CD8-positive, alpha-beta memory T cell (primary cell): Measurements from ENCODE around the gene CENPO. TPM values are rescaled to one million over a fixed set of nuclear protein-coding genes. Genes with fewer than 3 reads are reported as not detected.
A peak's percentile ranks its signal among the peaks of the same experiment; 100 is the strongest.
"Not testable (repeated sequence)": the region's sequence is repeated elsewhere in the genome, so short reads cannot be mapped to it uniquely, and the experiment has no call there.

ENCODE experiments used
- CTCF ChIA-PET: fragments of 350-600 bp; sonication (Branson Sonifier 250); formaldehyde crosslinking; loops from one replicate; lab custom pipeline; 2021; ENCODE audit warnings: antibody characterized with exemption; lab: Charles Lee
- POLR2A ChIA-PET: fragments of 350-600 bp; sonication (Branson Sonifier 250); formaldehyde crosslinking; loops from one replicate; lab custom pipeline; 2021; ENCODE audit warnings: antibody characterized with exemption; lab: Charles Lee
- DNase-seq, 5 donors: peaks; one replicate each; pipeline versions ENCODE4 v3.0.0 to v3.0.0-alpha.2; 2020 to 2022; ENCODE audit warnings: mixed read lengths in 1 of 5
- H3K27ac ChIP-seq: one replicate; pipeline ENCODE4 v1.7.0; 2013; ENCODE audit warnings: low read depth, mild to moderate bottlenecking, low read length, moderate library complexity
- H3K27me3 ChIP-seq: 2 replicates; pipeline ENCODE4 v1.7.0; 2013; ENCODE audit warnings: low read length, mild to moderate bottlenecking; ENCODE audit not compliant: insufficient read depth, poor library complexity, severe bottlenecking
- H3K36me3 ChIP-seq: 2 replicates; pipeline ENCODE4 v1.7.0; 2013; ENCODE audit warnings: mild to moderate bottlenecking, low read length, moderate library complexity; ENCODE audit not compliant: insufficient read depth
- H3K4me1 ChIP-seq: 2 replicates; pipeline ENCODE4 v1.7.0; 2013; ENCODE audit warnings: mild to moderate bottlenecking, low read length, moderate library complexity; ENCODE audit not compliant: insufficient read depth
- H3K4me3 ChIP-seq: 2 replicates; pipeline ENCODE4 v1.7.0; 2013; ENCODE audit warnings: mild to moderate bottlenecking, low read length
- H3K9me3 ChIP-seq: 2 replicates; pipeline ENCODE4 v1.7.0; 2013; ENCODE audit warnings: mild to moderate bottlenecking, low read length
- H3K27ac Mint-ChIP-seq, 8 donors: one replicate each; pipeline ENCODE4 v1.8.0; 2020 to 2021; ENCODE audit warnings: mixed read lengths in 8 of 8, mild to moderate bottlenecking in 6 of 8, inconsistent platforms in 3 of 8, moderate library complexity in 3 of 8
- H3K27me3 Mint-ChIP-seq, 2 donors: one replicate each; pipeline ENCODE4 v1.8.0; 2020 to 2021; ENCODE audit warnings: mixed read lengths in 2 of 2, mild to moderate bottlenecking in 1 of 2, moderate library complexity in 1 of 2
- H3K36me3 Mint-ChIP-seq, 3 donors: one replicate each; pipeline ENCODE4 v1.8.0; 2020 to 2021; ENCODE audit warnings: mixed read lengths in 3 of 3, inconsistent platforms in 1 of 3, mild to moderate bottlenecking in 1 of 3
- H3K4me1 Mint-ChIP-seq, 3 donors: one replicate each; pipeline ENCODE4 v1.8.0; 2020 to 2021; ENCODE audit warnings: mixed read lengths in 3 of 3, inconsistent platforms in 1 of 3, mild to moderate bottlenecking in 1 of 3
- H3K4me3 Mint-ChIP-seq, 7 donors: one replicate each; pipeline ENCODE4 v1.8.0; 2020 to 2021; ENCODE audit warnings: mixed read lengths in 7 of 7, mild to moderate bottlenecking in 6 of 7, moderate library complexity in 4 of 7, inconsistent platforms in 2 of 7
- H3K9me3 Mint-ChIP-seq, 5 donors: one replicate each; pipeline ENCODE4 v1.8.0; 2020 to 2022; ENCODE audit warnings: mixed read lengths in 5 of 5, mild to moderate bottlenecking in 3 of 5, moderate library complexity in 2 of 5, inconsistent platforms in 1 of 5
- polyA plus RNA-seq: library from polyadenylated mRNA; unstranded; fragments of 300-500 nt; fragmentation: Illumina TruSeq; gene quantifications from one replicate; pipeline ENCODE4 v1.2.3, GENCODE V29; 2021
- total RNA-seq, 2 experiments: library from RNA; stranded (reverse); gene quantifications; one replicate each; pipeline ENCODE4 v1.2.3, GENCODE V29; 2021

The CENPO gene
- total and polyA plus RNA-seq, 3 experiments from 2014 or later = 4.2 to 51.7 (median 43.0) TPM

DNA sequence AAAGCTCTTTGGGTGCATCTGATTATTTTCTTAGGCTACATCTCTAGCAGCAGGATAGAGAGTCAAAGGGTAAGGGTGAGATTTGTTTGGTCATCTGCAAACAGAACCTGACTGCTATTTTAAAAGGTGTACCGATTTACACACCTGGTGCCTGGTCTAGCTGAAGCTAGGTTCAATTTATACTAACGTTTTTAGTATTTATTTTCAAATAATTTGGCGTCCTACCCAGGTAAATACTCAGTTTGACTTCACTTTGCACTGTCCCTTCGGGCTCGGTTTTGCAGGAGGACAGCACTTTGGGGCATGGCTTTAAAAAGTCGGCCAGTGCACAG, 717 bp upstream of the CENPO start:
- Mint-ChIP-seq H3K36me3 (peaks cover 4 to 26% (median 4%) of the 10 kb centered on the region in 3 donors), H3K9me3 (no peaks in the 10 kb centered on the region), H3K27ac (peak overlapping the region; percentile 98 to 100 (median 99)), H3K4me1 (peaks cover 17 to 24% (median 22%) of the 10 kb centered on the region in 3 donors), H3K4me3 (peak overlapping the region; percentile 97 to 100 (median 99)), H3K27me3 (no peaks in the 10 kb centered on the region)
- H3K27ac ChIP-seq = peak overlapping the region; percentile 90
- H3K27me3 ChIP-seq = no peaks in the 10 kb centered on the region
- H3K9me3 ChIP-seq = no peaks in the 10 kb centered on the region
- DNase-seq = no peak
- ChIA-PET CTCF (interaction anchor here (0.9 to 1.7 kb wide), 6 partner anchors 9 to 26 kb away, joined by 3 to 5 read pairs (median 3); no protein-coding TSS in a partner anchor), POLR2A (interaction anchor here (0.7 to 1.3 kb wide), 6 partner anchors 47 to 865 kb away, joined by 3 to 6 read pairs (median 4); partner anchors contain the start of genes ATAD2B and ITSN2)
- no peaks in the 10 kb centered on the region for H3K36me3 ChIP-seq
- H3K4me3 ChIP-seq = peak overlapping the region; percentile 81
- H3K4me1 ChIP-seq = peaks cover 7% of the 10 kb centered on the region

DNA sequence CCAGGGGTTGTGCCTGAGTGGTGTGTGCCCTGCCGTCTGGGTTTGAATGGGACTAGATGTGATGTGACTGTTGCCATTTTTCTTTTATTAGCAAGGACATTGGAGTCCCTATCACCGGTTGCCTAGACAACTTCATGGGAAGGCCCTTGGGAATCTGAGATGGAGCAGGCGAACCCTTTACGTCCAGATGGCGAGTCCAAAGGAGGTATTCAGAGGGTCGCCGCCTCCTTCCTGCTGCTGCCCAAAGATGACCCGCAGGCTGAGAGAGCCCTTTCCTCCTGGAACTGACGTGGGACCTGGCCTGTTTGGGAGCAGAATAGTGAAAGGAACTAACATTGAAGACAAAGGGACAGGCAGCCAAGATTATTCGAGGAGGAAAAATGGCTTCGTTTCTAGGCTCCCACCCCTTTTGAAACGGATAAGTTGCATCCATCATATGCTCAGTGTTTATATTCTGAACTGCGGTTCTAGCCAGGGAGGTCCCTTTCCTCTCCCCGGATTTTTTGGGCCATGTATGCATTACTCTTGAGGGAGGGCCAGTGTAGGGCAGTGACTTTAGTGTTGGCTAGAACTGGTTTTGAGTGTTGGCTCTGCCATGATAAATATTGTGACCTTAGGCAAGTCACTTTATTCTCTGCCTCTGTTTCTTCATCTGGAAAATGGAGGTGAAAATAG, 673 bp downstream of the CENPO start:
- no peak for DNase-seq
- Histone ChIP-seq H3K9me3 (no peaks in the 10 kb centered on the region), H3K4me3 (peak overlapping the region; percentile 81), H3K27ac (peak overlapping the region; percentile 90), H3K27me3 (no peaks in the 10 kb centered on the region), H3K36me3 (no peaks in the 10 kb centered on the region), H3K4me1 (peaks cover 7% of the 10 kb centered on the region)
- peaks cover 17 to 27% (median 24%) of the 10 kb centered on the region in 3 donors for H3K4me1 Mint-ChIP-seq
- H3K4me3 Mint-ChIP-seq = peak overlapping the region; percentile 97 to 100 (median 99)
- CTCF ChIA-PET = interaction anchor here (1.7 kb wide), 1 partner anchor 15 kb away, joined by 4 read pairs; no protein-coding TSS in a partner anchor
- peak overlapping the region in 7 of 8 donors; percentile 84 to 100 (median 98) for H3K27ac Mint-ChIP-seq
- POLR2A ChIA-PET = interaction anchor here (1.1 kb wide), 1 partner anchor 433 kb away, joined by 4 read pairs; the partner anchor contains the start of gene ITSN2
- H3K36me3 Mint-ChIP-seq = peaks cover 4 to 24% (median 5%) of the 10 kb centered on the region in 3 donors
- H3K27me3 Mint-ChIP-seq = no peaks in the 10 kb centered on the region
- no peaks in the 10 kb centered on the region for H3K9me3 Mint-ChIP-seq

DNA sequence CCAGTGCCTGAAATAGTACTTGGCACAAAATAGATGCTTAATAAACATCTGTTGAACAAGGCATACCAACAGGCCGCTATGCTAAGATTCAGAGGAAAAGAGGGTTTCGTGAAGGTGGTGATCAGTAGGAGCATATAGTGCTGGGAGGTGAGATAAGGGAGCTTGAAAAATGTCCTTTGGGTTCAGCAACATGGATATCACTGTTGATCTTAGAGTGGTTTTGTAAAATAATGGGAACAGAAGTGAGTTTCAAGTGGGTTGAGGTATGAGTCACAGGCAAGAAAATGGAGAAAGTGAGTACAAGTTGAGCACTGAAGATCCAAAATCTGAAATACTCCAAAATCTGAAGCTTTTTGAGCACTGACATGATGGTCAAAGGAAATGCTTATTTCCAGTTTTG, 4.4 kb downstream of the CENPO start:
- H3K9me3 ChIP-seq = no peaks in the 10 kb centered on the region
- H3K27me3 ChIP-seq = no peaks in the 10 kb centered on the region
- H3K36me3 ChIP-seq = no peaks in the 10 kb centered on the region
- no peak for DNase-seq
- Mint-ChIP-seq H3K9me3 (no peaks in the 10 kb centered on the region), H3K27ac (peak overlapping the region in 1 of 8 donors; percentile 12), H3K4me3 (no peak overlapping the region), H3K36me3 (peaks cover 2 to 28% (median 12%) of the 10 kb centered on the region in 3 donors), H3K27me3 (no peaks in the 10 kb centered on the region), H3K4me1 (peaks cover 13 to 22% (median 20%) of the 10 kb centered on the region in 3 donors)
- CTCF ChIA-PET = no interaction called here
- no peak overlapping the region for H3K4me3 ChIP-seq
- H3K27ac ChIP-seq = no peak overlapping the region
- POLR2A ChIA-PET = no interaction called here
- H3K4me1 ChIP-seq = peaks cover 7% of the 10 kb centered on the region

DNA sequence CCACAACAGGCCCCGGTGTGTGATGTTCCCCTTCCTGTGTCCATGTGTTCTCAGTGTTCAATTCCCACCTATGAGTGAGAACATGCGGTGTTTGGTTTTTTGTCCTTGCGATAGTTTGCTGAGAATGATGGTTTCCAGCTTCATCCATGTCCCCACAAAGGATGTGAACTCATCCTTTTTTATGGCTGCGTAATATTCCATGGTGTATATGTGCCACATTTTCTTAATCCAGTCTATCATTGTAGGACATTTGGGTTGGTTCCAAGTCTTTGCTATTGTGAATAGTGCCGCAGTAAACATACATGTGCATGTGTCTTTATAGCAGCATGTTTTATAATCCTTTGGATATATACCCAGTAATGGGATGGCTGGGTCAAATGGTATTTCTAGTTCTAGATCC, 7.3 kb downstream of the CENPO start:
- peaks cover 5 to 22% (median 16%) of the 10 kb centered on the region in 3 donors for H3K36me3 Mint-ChIP-seq
- CTCF ChIA-PET = not testable (repeated sequence)

DNA sequence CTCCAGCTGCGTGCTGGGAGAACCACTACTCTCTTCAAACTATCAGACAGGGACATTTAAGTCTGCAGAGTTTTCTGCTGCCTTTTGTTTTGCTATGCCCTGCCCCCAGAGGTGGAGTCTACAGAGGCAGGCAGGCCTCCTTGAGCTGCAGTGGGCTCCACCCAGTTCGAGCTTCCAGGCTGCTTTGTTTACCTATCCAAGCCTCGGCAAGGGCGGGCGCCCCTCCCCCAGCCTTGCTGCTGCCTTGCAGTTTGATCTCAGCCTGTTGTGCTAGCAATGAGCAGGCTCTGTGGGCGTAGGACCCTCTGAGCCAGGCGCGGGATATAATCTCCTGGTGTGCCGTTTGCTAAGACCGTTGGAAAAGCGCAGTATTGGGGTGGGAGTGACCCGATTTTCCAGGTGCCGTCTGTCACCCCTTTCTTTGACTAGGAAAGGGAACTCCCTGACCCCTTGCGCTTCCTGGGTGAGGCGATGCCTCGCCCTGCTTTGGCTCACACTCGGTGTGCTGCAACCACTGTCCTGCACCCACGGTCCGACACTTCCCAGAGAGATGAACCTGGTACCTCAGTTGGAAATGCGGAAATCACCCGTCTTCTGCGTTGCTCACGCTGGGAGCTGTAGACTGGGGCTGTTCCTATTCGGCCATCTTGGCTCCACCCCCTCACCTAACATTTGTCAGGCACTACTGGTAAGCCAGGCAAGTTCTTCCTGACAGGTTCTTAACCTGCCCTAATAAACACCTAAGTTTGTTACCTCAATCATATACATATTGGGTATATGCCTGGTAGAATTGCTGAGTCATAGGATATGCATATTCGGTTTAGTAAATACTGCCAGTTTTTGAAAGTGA, 12.8 kb downstream of the CENPO start:
- H3K27me3 Mint-ChIP-seq, POLR2A ChIA-PET, CTCF ChIA-PET, H3K27me3 ChIP-seq, DNase-seq, H3K4me3 ChIP-seq, H3K27ac ChIP-seq, H3K9me3 ChIP-seq, H3K4me3 Mint-ChIP-seq, H3K4me1 ChIP-seq, H3K9me3 Mint-ChIP-seq, H3K36me3 ChIP-seq: not testable (repeated sequence)
- Mint-ChIP-seq H3K36me3 (peaks cover 10 to 18% (median 14%) of the 10 kb centered on the region in 3 donors), H3K4me1 (peaks cover 12 to 25% (median 20%) of the 10 kb centered on the region in 3 donors), H3K27ac (peak overlapping the region in 1 of 8 donors; percentile 71)

More for the DNA sequence above, 7.3 kb downstream of the CENPO start:
- H3K27me3 ChIP-seq, POLR2A ChIA-PET, H3K4me3 ChIP-seq, DNase-seq, H3K4me1 ChIP-seq, H3K36me3 ChIP-seq, H3K4me1 Mint-ChIP-seq, H3K9me3 ChIP-seq, H3K27me3 Mint-ChIP-seq, H3K27ac ChIP-seq, H3K4me3 Mint-ChIP-seq, H3K27ac Mint-ChIP-seq, H3K9me3 Mint-ChIP-seq: not testable (repeated sequence)

DNA sequence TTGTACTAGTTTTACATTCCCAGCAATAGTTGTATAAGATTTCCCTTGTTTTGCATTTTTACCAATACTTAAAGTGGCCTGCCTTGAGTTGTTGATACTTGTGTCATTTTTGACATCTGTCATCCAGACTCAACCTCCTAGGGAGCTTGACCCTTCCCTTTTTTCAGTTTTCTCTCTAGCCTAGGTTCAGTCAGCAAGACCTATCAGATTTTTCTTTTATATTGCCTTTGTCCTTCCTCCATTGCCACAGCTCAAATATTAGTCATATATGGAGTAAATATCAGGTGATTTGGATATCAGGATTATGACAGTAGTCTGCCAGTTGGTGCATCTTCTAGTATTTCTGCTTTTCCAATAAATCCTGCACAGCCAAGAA, 13.4 kb downstream of the CENPO start:
- Histone ChIP-seq H3K27me3 (no peaks in the 10 kb centered on the region), H3K36me3 (no peaks in the 10 kb centered on the region), H3K4me1 (no peaks in the 10 kb centered on the region), H3K4me3 (no peak overlapping the region), H3K27ac (no peak overlapping the region), H3K9me3 (no peaks in the 10 kb centered on the region)
- Mint-ChIP-seq H3K36me3 (peaks cover 10 to 17% (median 14%) of the 10 kb centered on the region in 3 donors), H3K4me3 (no peak overlapping the region), H3K27me3 (no peaks in the 10 kb centered on the region), H3K27ac (peak overlapping the region in 1 of 8 donors; percentile 59), H3K4me1 (peaks cover 12 to 25% (median 20%) of the 10 kb centered on the region in 3 donors), H3K9me3 (peaks cover 0 to 3% (median 0%) of the 10 kb centered on the region in 5 donors)
- DNase-seq = no peak
- ChIA-PET POLR2A (no interaction called here), CTCF (no interaction called here)

DNA sequence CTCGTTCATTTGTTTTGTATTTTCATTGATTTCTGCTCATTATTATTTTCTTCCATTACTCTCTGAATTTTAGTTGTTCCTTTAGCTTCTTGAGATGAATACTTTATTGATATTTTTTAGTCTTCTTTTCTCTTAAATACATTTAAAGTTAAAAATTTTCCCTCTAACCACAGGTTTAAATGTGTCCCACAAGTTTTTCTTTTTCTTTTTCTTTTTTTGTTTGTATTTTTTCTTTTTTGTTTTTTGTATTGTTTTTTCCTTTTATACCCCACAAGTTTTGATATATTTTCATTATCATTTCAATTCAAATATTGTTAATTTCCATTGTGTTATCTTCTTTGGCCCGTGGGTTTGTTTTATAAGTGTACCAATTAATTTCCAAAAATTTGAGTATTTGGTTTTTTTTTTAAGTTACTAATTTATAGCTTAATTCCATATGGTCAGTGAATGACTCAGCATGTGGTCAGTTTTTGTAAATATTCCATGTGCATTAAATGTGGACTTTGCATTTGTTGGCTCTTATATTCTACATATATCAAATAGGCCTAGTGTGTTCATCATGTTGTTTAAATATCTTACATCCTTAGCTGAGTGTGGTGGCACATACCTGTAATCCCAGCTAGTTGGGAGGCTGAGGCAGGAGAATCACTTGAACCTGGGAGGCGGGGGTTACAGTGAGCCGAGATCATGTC, 16.2 kb downstream of the CENPO start:
- H3K9me3 ChIP-seq = no peaks in the 10 kb centered on the region
- Mint-ChIP-seq H3K36me3 (peaks cover 10 to 14% (median 13%) of the 10 kb centered on the region in 3 donors), H3K4me1 (peaks cover 10 to 27% (median 25%) of the 10 kb centered on the region in 3 donors)

More for the DNA sequence above, 16.2 kb downstream of the CENPO start:
- no peaks in the 10 kb centered on the region for H3K4me1 ChIP-seq
- Mint-ChIP-seq H3K4me3 (peak overlapping the region in 5 of 7 donors; percentile 11 to 67 (median 36)), H3K27me3 (no peaks in the 10 kb centered on the region), H3K9me3 (peaks cover 0 to 3% (median 0%) of the 10 kb centered on the region in 5 donors), H3K27ac (peak overlapping the region in 4 of 8 donors; percentile 3 to 88 (median 56))
- POLR2A ChIA-PET = no interaction called here
- CTCF ChIA-PET = interaction anchor here (1.0 kb wide), 1 partner anchor 17 kb away, joined by 3 read pairs; the partner anchor contains the start of genes CENPO and PTRHD1
- H3K27me3 ChIP-seq = no peaks in the 10 kb centered on the region
- no peak overlapping the region for H3K27ac ChIP-seq
- no peak for DNase-seq
- H3K4me3 ChIP-seq = no peak overlapping the region
- H3K36me3 ChIP-seq = no peaks in the 10 kb centered on the region
